ENCODE data around the gene KIT.

KIT gene

GRCh38 chr4:54643172-54643571 is 14.6 kb upstream of the KIT start:
- Histone ChIP-seq H3K27ac (ENCODE audit: low read depth, low read length) (no peak overlapping the region), H3K9ac (ENCODE audit: low read length) (no peak overlapping the region), H3K27me3 (ENCODE audit: control insufficient read depth, insufficient read depth, low read length) (no peaks in the 10 kb centered on the region), H3K36me3 (ENCODE audit: control insufficient read depth, insufficient read depth, low read length) (no peaks in the 10 kb centered on the region), H3K4me1 (ENCODE audit: control insufficient read depth, insufficient read depth, low read length) (no peaks in the 10 kb centered on the region), H3K4me3 (ENCODE audit: low read depth, low read length) (no peak overlapping the region), H3K9me3 (ENCODE audit: control insufficient read depth, insufficient read depth, low read depth, low read length) (no peaks in the 10 kb centered on the region)

DNA sequence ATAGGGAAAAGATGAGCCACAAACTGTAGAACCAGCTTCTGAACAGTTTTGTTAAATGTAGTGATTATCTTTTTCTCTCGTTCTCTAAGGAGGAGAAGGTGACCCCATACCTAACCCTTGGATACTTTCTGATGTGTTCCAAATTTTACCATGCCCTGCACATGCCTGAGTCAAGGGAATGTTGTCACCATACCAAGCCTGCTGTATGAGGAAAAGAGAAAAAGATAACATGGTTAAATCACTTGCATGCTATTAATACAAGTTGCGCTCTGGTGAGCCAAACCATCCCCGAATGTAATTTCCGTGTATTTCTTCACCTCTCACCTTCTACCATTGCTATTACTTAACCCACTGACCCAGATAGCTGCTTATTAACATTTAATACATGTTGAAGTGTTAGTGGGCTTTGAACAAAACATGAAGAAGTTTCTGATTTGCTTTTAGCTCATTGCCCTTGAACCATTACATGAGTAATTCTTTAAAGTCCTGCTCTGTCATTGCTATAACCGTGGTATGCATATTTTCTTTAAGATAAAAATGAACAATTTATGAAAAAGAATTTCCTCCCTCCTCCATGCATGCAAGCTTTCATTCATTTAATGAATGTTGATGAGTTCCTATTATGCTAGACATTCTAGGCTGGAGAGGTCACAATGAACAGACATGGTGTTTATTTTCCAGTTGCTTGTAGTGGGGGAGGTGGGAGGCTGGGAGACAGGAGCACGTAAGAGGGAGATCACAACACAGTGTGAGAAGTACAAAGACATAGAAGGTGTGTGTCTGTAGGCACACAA is 13.6 kb upstream of the KIT start:
- Histone ChIP-seq H3K9me3 (ENCODE audit: control insufficient read depth, insufficient read depth, low read depth, low read length) (no peaks in the 10 kb centered on the region), H3K36me3 (ENCODE audit: control insufficient read depth, insufficient read depth, low read length) (no peaks in the 10 kb centered on the region), H3K27me3 (ENCODE audit: control insufficient read depth, insufficient read depth, low read length) (no peaks in the 10 kb centered on the region), H3K4me3 (ENCODE audit: low read depth, low read length) (no peak overlapping the region), H3K4me1 (ENCODE audit: control insufficient read depth, insufficient read depth, low read length) (no peaks in the 10 kb centered on the region), H3K9ac (ENCODE audit: low read length) (no peak overlapping the region), H3K27ac (ENCODE audit: low read depth, low read length) (no peak overlapping the region)

DNA sequence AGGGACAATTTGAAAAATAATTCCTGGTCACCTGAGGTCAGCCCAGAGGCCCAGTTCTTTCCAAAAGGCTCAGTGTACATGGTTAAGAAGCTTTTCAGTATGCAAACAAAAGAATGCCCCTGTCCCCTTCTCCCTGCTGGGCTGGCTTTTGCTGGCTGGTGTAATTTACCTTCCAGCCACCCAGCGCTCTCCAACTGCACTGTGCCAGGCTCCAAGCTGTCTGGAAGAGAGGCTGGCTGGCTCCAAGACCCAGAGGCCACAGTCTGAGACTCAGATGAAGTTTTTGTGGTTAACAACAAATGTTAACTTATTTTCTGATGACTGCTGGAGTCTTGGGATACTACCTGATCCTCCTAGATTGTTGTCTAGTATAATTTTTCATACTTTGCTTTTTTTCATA is 11.9 kb upstream of the KIT start:
- no peak overlapping the region for H3K9ac ChIP-seq (ENCODE audit: low read length)
- H3K9me3 ChIP-seq (ENCODE audit: control insufficient read depth, insufficient read depth, low read depth, low read length): no peaks in the 10 kb centered on the region
- H3K4me1 ChIP-seq (ENCODE audit: control insufficient read depth, insufficient read depth, low read length): no peaks in the 10 kb centered on the region
- H3K36me3 ChIP-seq (ENCODE audit: control insufficient read depth, insufficient read depth, low read length): no peaks in the 10 kb centered on the region
- H3K27ac ChIP-seq (ENCODE audit: low read depth, low read length): no peak overlapping the region
- H3K4me3 ChIP-seq (ENCODE audit: low read depth, low read length): no peak overlapping the region
- no peaks in the 10 kb centered on the region for H3K27me3 ChIP-seq (ENCODE audit: control insufficient read depth, insufficient read depth, low read length)

- H3K4me3 ChIP-seq (ENCODE audit: low read depth, low read length): no peak overlapping the region
- H3K36me3 ChIP-seq (ENCODE audit: control insufficient read depth, insufficient read depth, low read length): no peaks in the 10 kb centered on the region
- H3K9ac ChIP-seq (ENCODE audit: low read length): no peak overlapping the region
- no peaks in the 10 kb centered on the region for H3K27me3 ChIP-seq (ENCODE audit: control insufficient read depth, insufficient read depth, low read length)
- no peak overlapping the region for H3K27ac ChIP-seq (ENCODE audit: low read depth, low read length)
- no peaks in the 10 kb centered on the region for H3K4me1 ChIP-seq (ENCODE audit: control insufficient read depth, insufficient read depth, low read length)
- no peaks in the 10 kb centered on the region for H3K9me3 ChIP-seq (ENCODE audit: control insufficient read depth, insufficient read depth, low read depth, low read length)
Observed at GRCh38 chr4:54647070-54647469, 10.7 kb upstream of the KIT start.

DNA sequence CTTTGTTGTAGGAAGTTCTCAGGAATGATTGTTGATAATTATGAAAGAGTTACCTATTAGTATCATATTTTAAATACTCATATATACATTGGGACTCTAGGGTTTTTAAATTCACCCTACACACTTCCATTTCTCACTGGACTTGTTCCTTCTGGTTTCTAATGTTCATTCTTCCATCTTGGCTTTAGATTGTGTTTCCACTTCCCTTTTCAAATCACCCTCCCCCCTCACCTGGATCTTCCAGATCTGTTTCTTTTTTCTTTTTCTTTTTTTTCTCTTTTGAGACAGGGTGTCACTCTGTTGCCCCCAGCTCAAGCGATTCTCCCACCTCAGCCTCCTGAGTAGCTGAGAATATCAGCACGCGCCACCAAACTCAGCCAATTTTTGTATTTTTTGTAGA is 6.7 kb upstream of the KIT start:
- H3K9ac ChIP-seq (ENCODE audit: low read length): no peak overlapping the region
- 0 out of 2 replicates have a peak, but pooled peaks cover 5% of the 10 kb centered on the region for H3K4me1 ChIP-seq (ENCODE audit: control insufficient read depth, insufficient read depth, low read length)
- H3K36me3 ChIP-seq (ENCODE audit: control insufficient read depth, insufficient read depth, low read length): no peaks in the 10 kb centered on the region
- H3K27ac ChIP-seq (ENCODE audit: low read depth, low read length): no peak overlapping the region
- no peak overlapping the region for H3K4me3 ChIP-seq (ENCODE audit: low read depth, low read length)
- H3K9me3 ChIP-seq (ENCODE audit: control insufficient read depth, insufficient read depth, low read depth, low read length): no peaks in the 10 kb centered on the region
- H3K27me3 ChIP-seq (ENCODE audit: control insufficient read depth, insufficient read depth, low read length): peaks cover 23% of the 10 kb centered on the region

DNA sequence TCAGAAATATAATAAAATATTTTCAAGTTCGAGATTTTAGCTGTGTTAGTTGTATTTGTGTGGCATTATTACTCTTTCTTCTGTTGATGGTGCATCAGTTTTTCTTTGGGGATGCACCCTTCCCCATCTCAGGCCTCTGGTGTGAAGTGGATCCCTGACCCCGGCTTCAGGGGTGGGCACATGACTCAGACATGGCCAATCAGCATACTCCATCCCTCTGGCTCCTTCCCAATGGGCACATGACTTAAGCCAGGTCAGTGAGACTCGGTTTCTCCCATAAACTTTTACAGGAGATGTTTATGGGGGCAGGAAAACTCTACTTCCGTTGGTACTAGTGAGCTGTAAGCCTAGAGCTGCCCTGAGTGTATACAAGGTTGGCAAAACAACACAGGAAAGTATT is 3.0 kb upstream of the KIT start:
- H3K4me3 ChIP-seq (ENCODE audit: low read depth, low read length): no peak overlapping the region
- no peaks in the 10 kb centered on the region for H3K36me3 ChIP-seq (ENCODE audit: control insufficient read depth, insufficient read depth, low read length)
- H3K9me3 ChIP-seq (ENCODE audit: control insufficient read depth, insufficient read depth, low read depth, low read length): no peaks in the 10 kb centered on the region
- H3K27me3 ChIP-seq (ENCODE audit: control insufficient read depth, insufficient read depth, low read length): peaks cover 60% of the 10 kb centered on the region
- peaks cover 13% of the 10 kb centered on the region for H3K4me1 ChIP-seq (ENCODE audit: control insufficient read depth, insufficient read depth, low read length)
- no peak overlapping the region for H3K27ac ChIP-seq (ENCODE audit: low read depth, low read length)
- H3K9ac ChIP-seq (ENCODE audit: low read length): no peak overlapping the region

DNA sequence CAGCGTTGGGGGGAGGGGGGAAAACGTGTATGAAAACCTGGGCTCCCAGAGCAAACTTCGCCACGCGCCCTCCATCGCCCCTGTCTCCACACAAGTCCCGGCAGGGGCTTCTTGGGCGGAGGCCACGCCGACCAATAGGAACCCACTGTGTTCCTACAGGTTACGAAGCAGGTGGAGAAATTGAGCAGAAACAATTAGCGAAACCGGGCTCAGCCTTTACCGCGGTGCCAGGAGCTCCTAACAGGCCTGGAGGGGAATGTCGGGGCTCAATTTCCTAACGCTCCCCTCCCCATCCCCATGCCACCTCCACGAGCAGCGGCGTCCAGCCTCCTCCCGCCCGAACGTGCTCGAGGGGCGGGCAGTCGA is 589 bp upstream of the KIT start:
- Histone ChIP-seq H3K36me3 (ENCODE audit: control insufficient read depth, insufficient read depth, low read length) (no peaks in the 10 kb centered on the region), H3K9me3 (ENCODE audit: control insufficient read depth, insufficient read depth, low read depth, low read length) (no peaks in the 10 kb centered on the region), H3K27me3 (ENCODE audit: control insufficient read depth, insufficient read depth, low read length) (peaks cover 77% of the 10 kb centered on the region), H3K4me3 (ENCODE audit: low read depth, low read length) (peak overlapping the region; percentile 79), H3K27ac (ENCODE audit: low read depth, low read length) (no peak overlapping the region), H3K9ac (ENCODE audit: low read length) (peak overlapping the region; percentile 71), H3K4me1 (ENCODE audit: control insufficient read depth, insufficient read depth, low read length) (peaks cover 18% of the 10 kb centered on the region)

GRCh38 chr4:54658252-54659093 is 716 bp downstream of the KIT start:
- H3K9ac ChIP-seq (ENCODE audit: low read length): peak overlapping the region; percentile 69
- peaks cover 74% of the 10 kb centered on the region for H3K27me3 ChIP-seq (ENCODE audit: control insufficient read depth, insufficient read depth, low read length)
- no peaks in the 10 kb centered on the region for H3K36me3 ChIP-seq (ENCODE audit: control insufficient read depth, insufficient read depth, low read length)
- H3K4me3 ChIP-seq (ENCODE audit: low read depth, low read length): peak overlapping the region; percentile 79
- no peak overlapping the region for H3K27ac ChIP-seq (ENCODE audit: low read depth, low read length)
- H3K4me1 ChIP-seq (ENCODE audit: control insufficient read depth, insufficient read depth, low read length): peaks cover 19% of the 10 kb centered on the region
- no peaks in the 10 kb centered on the region for H3K9me3 ChIP-seq (ENCODE audit: control insufficient read depth, insufficient read depth, low read depth, low read length)

GRCh38 chr4:54659313-54659712 is 1.6 kb downstream of the KIT start:
- Histone ChIP-seq H3K27ac (ENCODE audit: low read depth, low read length) (no peak overlapping the region), H3K4me1 (ENCODE audit: control insufficient read depth, insufficient read depth, low read length) (peaks cover 24% of the 10 kb centered on the region), H3K36me3 (ENCODE audit: control insufficient read depth, insufficient read depth, low read length) (no peaks in the 10 kb centered on the region), H3K27me3 (ENCODE audit: control insufficient read depth, insufficient read depth, low read length) (peaks cover 68% of the 10 kb centered on the region), H3K9ac (ENCODE audit: low read length) (peak overlapping the region; percentile 24), H3K9me3 (ENCODE audit: control insufficient read depth, insufficient read depth, low read depth, low read length) (no peaks in the 10 kb centered on the region), H3K4me3 (ENCODE audit: low read depth, low read length) (peak overlapping the region; percentile 79)

GRCh38 chr4:54659749-54660535 is 2.2 kb downstream of the KIT start:
- Histone ChIP-seq H3K9ac (ENCODE audit: low read length) (no peak overlapping the region), H3K27ac (ENCODE audit: low read depth, low read length) (no peak overlapping the region), H3K4me3 (ENCODE audit: low read depth, low read length) (peak overlapping the region; percentile 79), H3K36me3 (ENCODE audit: control insufficient read depth, insufficient read depth, low read length) (no peaks in the 10 kb centered on the region), H3K9me3 (ENCODE audit: control insufficient read depth, insufficient read depth, low read depth, low read length) (no peaks in the 10 kb centered on the region), H3K4me1 (ENCODE audit: control insufficient read depth, insufficient read depth, low read length) (peaks cover 24% of the 10 kb centered on the region), H3K27me3 (ENCODE audit: control insufficient read depth, insufficient read depth, low read length) (peaks cover 64% of the 10 kb centered on the region)

All from HUES6 (cell line).